ENCODE results near the gene BORCS5. TPM values are rescaled to one million over a fixed set of nuclear protein-coding genes. Genes with fewer than 3 reads are reported as not detected.

Gene BORCS5
- total RNA-seq, 1 experiment from 2014 or later: 13.9 TPM

- Histone ChIP-seq H2BK5ac (ENCODE audit: insufficient read length, low read length) (no peak overlapping the region), H3K79me2 (ENCODE audit: insufficient read depth, low read length) (no peaks in the 10 kb centered on the region), H4K91ac (ENCODE audit: insufficient read length, low read depth, low read length) (no peak overlapping the region), H3K4ac (ENCODE audit: low read depth, low read length) (no peak overlapping the region), H3K23ac (ENCODE audit: insufficient read length, low read depth, low read length) (no peak overlapping the region), H3K9ac (ENCODE audit: extremely low read depth, insufficient read length, low read length) (no peak overlapping the region), H3K27me3 (ENCODE audit: insufficient read depth, low read length) (no peaks in the 10 kb centered on the region), H2BK12ac (ENCODE audit: insufficient read length, low read depth, low read length) (no peak overlapping the region), H2AK5ac (ENCODE audit: insufficient read length, low read length) (no peak overlapping the region), H3K56ac (ENCODE audit: insufficient read length, low read depth, low read length) (no peak overlapping the region), H2AFZ (ENCODE audit: low read length) (no peak overlapping the region), H3K9me3 (ENCODE audit: control insufficient read depth, low read depth, low read length) (no peaks in the 10 kb centered on the region), H2BK120ac (ENCODE audit: low read depth, low read length, poor library complexity, severe bottlenecking) (no peak overlapping the region), H3T11ph (ENCODE audit: low read length) (no peak overlapping the region), H3K23me2 (ENCODE audit: insufficient read length, low read depth, low read length, poor library complexity, severe bottlenecking) (no peaks in the 10 kb centered on the region), H3K14ac (ENCODE audit: insufficient read depth, low read length) (no peak overlapping the region), H3K79me1 (ENCODE audit: insufficient read depth, low read depth, low read length, poor library complexity, severe bottlenecking) (no peaks in the 10 kb centered on the region), H2BK15ac (ENCODE audit: low read depth, low read length) (no peak overlapping the region), H3K18ac (ENCODE audit: insufficient read length, low read depth, low read length) (no peak overlapping the region), H4K8ac (replicated peaks; ENCODE audit: insufficient read length, low read depth, low read length) (no peak overlapping the region), H2BK20ac (ENCODE audit: low read depth, low read length, poor library complexity, severe bottlenecking) (no peak overlapping the region), H3K27ac (ENCODE audit: insufficient read length, low read depth, low read length) (no peak overlapping the region), H3K4me2 (ENCODE audit: insufficient read depth, insufficient read length, low read length) (no peak overlapping the region), H4K5ac (ENCODE audit: insufficient read length, low read depth, low read length) (no peak overlapping the region), H4K20me1 (ENCODE audit: control insufficient read depth, insufficient read depth, insufficient read length) (no peaks in the 10 kb centered on the region), H3K4me1 (ENCODE audit: insufficient read depth, low read length) (no peaks in the 10 kb centered on the region)
- H3K27ac Mint-ChIP-seq: no peak overlapping the region
- no peaks in the 10 kb centered on the region; a peak in 1 of 5 replicates for H3K9me3 Mint-ChIP-seq
- no peak overlapping the region for H3K4me3 Mint-ChIP-seq
- peaks cover 7 to 12% (median 12%) of the 10 kb centered on the region in 3 experiments for H3K36me3 Mint-ChIP-seq (ENCODE audit: insufficient read depth in 1 of 3, low read depth in 3 of 3)
- TF ChIP-seq, protein P1, sequence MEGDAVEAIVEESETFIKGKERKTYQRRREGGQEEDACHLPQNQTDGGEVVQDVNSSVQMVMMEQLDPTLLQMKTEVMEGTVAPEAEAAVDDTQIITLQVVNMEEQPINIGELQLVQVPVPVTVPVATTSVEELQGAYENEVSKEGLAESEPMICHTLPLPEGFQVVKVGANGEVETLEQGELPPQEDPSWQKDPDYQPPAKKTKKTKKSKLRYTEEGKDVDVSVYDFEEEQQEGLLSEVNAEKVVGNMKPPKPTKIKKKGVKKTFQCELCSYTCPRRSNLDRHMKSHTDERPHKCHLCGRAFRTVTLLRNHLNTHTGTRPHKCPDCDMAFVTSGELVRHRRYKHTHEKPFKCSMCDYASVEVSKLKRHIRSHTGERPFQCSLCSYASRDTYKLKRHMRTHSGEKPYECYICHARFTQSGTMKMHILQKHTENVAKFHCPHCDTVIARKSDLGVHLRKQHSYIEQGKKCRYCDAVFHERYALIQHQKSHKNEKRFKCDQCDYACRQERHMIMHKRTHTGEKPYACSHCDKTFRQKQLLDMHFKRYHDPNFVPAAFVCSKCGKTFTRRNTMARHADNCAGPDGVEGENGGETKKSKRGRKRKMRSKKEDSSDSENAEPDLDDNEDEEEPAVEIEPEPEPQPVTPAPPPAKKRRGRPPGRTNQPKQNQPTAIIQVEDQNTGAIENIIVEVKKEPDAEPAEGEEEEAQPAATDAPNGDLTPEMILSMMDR (conservative IDR thresholded peaks at IDR 0.05): no peak
- H3K4me1 Mint-ChIP-seq: peaks cover 2% of the 10 kb centered on the region in 2 experiments; a peak in 2 of 4 replicates
- no peak for DNase-seq
- no peaks in the 10 kb centered on the region for H3K27me3 Mint-ChIP-seq (ENCODE audit: low read depth)
- WGBS (ENCODE audit: extremely low coverage, insufficient read length, low lambda C conversion rate): no CpG with 5 or more reads among the region's 2 CpGs
Observed at GRCh38 chr12:12436831-12437345, 80.0 kb downstream of the BORCS5 start.

Measured in H9 (cell line).